Parathyroid adenoma (tissue), 2 donors: ENCODE results near the gene KCTD15.

Experiments used
- H2AFZ ChIP-seq: fragments of 300-600 bp; sonication (generic); one replicate; pipeline ENCODE4 v1.7.0; 2017; ENCODE audit warnings: antibody characterized with exemption, mild to moderate bottlenecking
- H3K27ac ChIP-seq: fragments of 300-600 bp; sonication (generic); one replicate; pipeline ENCODE4 v1.7.0; 2017
- H3K27me3 ChIP-seq: fragments of 300-600 bp; sonication (generic); one replicate; pipeline ENCODE4 v1.7.0; 2017; ENCODE audit warnings: low read length; ENCODE audit not compliant: control insufficient read depth, insufficient read depth
- H3K36me3 ChIP-seq: fragments of 300-600 bp; sonication (generic); one replicate; pipeline ENCODE4 v1.7.0; 2017; ENCODE audit warnings: low read length; ENCODE audit not compliant: control insufficient read depth, insufficient read depth
- H3K4me1 ChIP-seq: fragments of 300-600 bp; sonication (generic); one replicate; pipeline ENCODE4 v1.7.0; 2017; ENCODE audit warnings: control low read depth
- H3K4me2 ChIP-seq: fragments of 300-600 bp; sonication (generic); one replicate; pipeline ENCODE4 v1.7.0; 2017; ENCODE audit warnings: low read length
- H3K4me3 ChIP-seq: fragments of 300-600 bp; sonication (generic); one replicate; pipeline ENCODE4 v1.7.0; 2017; ENCODE audit warnings: low read depth, low read length
- H3K79me2 ChIP-seq: fragments of 300-600 bp; sonication (generic); one replicate; pipeline ENCODE4 v1.7.0; 2017; ENCODE audit warnings: control low read depth
- H3K9ac ChIP-seq: fragments of 300-600 bp; sonication (generic); one replicate; pipeline ENCODE4 v1.7.0; 2017; ENCODE audit warnings: mild to moderate bottlenecking
- H3K9me3 ChIP-seq: fragments of 300-600 bp; sonication (generic); one replicate; pipeline ENCODE4 v1.7.0; 2017; ENCODE audit warnings: low read length; ENCODE audit not compliant: control insufficient read depth
- TF ChIP-seq, protein P1 (sequence below): fragments of 300-600 bp; sonication (generic); IDR thresholded peaks from one replicate; pipeline ENCODE4 v1.7.0; 2017; ENCODE audit warnings: antibody characterized with exemption, mild to moderate bottlenecking
- donor health status: primary hyperparathyroidism.

KCTD15 gene

GRCh38 chr19:33804021-33804799 lies 7.5 kb downstream of the KCTD15 start:
- H3K36me3 ChIP-seq = no peaks in the 10 kb centered on the region
- TF ChIP-seq, protein P1, sequence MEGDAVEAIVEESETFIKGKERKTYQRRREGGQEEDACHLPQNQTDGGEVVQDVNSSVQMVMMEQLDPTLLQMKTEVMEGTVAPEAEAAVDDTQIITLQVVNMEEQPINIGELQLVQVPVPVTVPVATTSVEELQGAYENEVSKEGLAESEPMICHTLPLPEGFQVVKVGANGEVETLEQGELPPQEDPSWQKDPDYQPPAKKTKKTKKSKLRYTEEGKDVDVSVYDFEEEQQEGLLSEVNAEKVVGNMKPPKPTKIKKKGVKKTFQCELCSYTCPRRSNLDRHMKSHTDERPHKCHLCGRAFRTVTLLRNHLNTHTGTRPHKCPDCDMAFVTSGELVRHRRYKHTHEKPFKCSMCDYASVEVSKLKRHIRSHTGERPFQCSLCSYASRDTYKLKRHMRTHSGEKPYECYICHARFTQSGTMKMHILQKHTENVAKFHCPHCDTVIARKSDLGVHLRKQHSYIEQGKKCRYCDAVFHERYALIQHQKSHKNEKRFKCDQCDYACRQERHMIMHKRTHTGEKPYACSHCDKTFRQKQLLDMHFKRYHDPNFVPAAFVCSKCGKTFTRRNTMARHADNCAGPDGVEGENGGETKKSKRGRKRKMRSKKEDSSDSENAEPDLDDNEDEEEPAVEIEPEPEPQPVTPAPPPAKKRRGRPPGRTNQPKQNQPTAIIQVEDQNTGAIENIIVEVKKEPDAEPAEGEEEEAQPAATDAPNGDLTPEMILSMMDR = no peak
- no peaks in the 10 kb centered on the region for H3K79me2 ChIP-seq
- no peaks in the 10 kb centered on the region for H3K9me3 ChIP-seq
- no peak overlapping the region for H3K4me3 ChIP-seq
- H3K27me3 ChIP-seq = no peaks in the 10 kb centered on the region
- H3K4me1 ChIP-seq = peaks cover 2% of the 10 kb centered on the region
- H3K4me2 ChIP-seq = no peak overlapping the region
- no peak overlapping the region for H3K9ac ChIP-seq
- no peak overlapping the region for H2AFZ ChIP-seq
- H3K27ac ChIP-seq = no peak overlapping the region

DNA sequence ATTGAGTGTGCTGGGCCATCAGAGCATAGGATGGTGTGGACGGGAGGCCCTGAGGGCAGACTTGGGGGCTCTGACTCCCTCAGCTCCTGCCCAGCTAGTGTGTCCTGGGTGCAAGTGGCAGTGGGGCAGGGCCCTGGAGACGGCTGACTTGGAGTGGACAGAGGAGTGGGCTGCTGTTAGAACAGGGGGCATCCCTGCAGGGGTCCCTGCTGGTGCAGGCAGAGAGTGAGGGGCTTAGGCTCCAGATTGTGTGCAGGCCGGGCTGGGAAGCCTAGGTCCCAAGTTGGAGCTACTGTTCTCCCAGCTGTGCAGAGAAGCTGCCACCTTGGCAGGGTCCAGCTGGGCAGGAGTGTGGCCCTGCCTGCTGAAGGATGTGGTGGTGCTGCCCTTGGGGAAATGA lies 8.6 kb downstream of the KCTD15 start:
- Histone ChIP-seq H3K9me3 (no peaks in the 10 kb centered on the region), H3K79me2 (no peaks in the 10 kb centered on the region), H2AFZ (no peak overlapping the region), H3K4me1 (no peaks in the 10 kb centered on the region), H3K27me3 (no peaks in the 10 kb centered on the region), H3K4me2 (no peak overlapping the region), H3K36me3 (no peaks in the 10 kb centered on the region), H3K27ac (no peak overlapping the region), H3K4me3 (no peak overlapping the region), H3K9ac (no peak overlapping the region)
- TF ChIP-seq, protein P1 = no peak

GRCh38 chr19:33805840-33806433 lies 9.3 kb downstream of the KCTD15 start:
- H3K27ac ChIP-seq = no peak overlapping the region
- TF ChIP-seq, protein P1 = no peak
- no peak overlapping the region for H3K9ac ChIP-seq
- H2AFZ ChIP-seq = no peak overlapping the region
- no peaks in the 10 kb centered on the region for H3K9me3 ChIP-seq
- no peaks in the 10 kb centered on the region for H3K79me2 ChIP-seq
- no peak overlapping the region for H3K4me3 ChIP-seq
- no peaks in the 10 kb centered on the region for H3K27me3 ChIP-seq
- H3K4me2 ChIP-seq = no peak overlapping the region
- no peaks in the 10 kb centered on the region for H3K36me3 ChIP-seq
- no peaks in the 10 kb centered on the region for H3K4me1 ChIP-seq

- Histone ChIP-seq H3K9ac (no peak overlapping the region), H2AFZ (no peak overlapping the region), H3K4me1 (no peaks in the 10 kb centered on the region), H3K36me3 (no peaks in the 10 kb centered on the region), H3K9me3 (no peaks in the 10 kb centered on the region), H3K27me3 (no peaks in the 10 kb centered on the region), H3K4me3 (no peak overlapping the region), H3K79me2 (no peaks in the 10 kb centered on the region), H3K4me2 (no peak overlapping the region), H3K27ac (no peak overlapping the region)
- TF ChIP-seq, protein P1 = no peak
These were observed 9.8 kb downstream of the KCTD15 start for GRCh38 chr19:33806434-33806881.
